ENCODE data around the gene NDUFS6. TPM values are rescaled to one million over a fixed set of nuclear protein-coding genes. Genes with fewer than 3 reads are reported as not detected.

NDUFS6 gene
- total and polyA plus RNA-seq, 2 of the 8 experiments (the other 6 are each of a cell fraction or from before 2014, with no cell fraction given), result 72.7 to 191 TPM

DNA sequence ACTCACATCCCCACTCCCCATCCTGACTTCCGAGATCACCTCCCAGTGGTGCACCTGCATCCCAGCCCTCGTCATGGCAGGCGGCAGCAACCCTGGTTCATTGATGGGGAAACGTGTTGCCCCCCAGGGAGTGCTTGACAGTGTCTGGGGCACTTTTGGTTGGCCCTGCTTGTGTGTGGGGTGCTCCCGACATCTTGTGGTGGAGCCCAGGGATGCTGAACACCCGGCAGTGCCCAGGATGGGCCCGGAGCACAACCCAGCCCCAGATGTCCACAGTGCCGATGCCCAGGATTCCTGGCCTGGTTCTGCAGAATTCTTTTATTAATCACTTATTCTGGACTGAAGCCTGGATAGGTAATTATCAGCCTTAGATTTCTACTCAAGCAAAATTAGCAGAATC lies 5.3 kb upstream of the NDUFS6 start:
- H2AFZ ChIP-seq (ENCODE audit: low read length), result no peak overlapping the region
- no peak for FAIRE-seq
- 85% methylated on average over 8 of the region's 8 CpGs; no CpG with 5 or more reads in 1 of the 2 experiments for WGBS, 2 experiments (ENCODE audit: extremely low coverage in 1 of 2, insufficient coverage in 1 of 2, insufficient read length in 1 of 2, insufficient replicate concordance in 2 of 2, low coverage in 1 of 2, low lambda C conversion rate in 2 of 2, missing lambda C conversion rate in 1 of 2)
- peak overlapping the region; percentile 47; the same call in 1 of the 2 replicates for H4K8ac ChIP-seq (ENCODE audit: extremely low read depth, insufficient read depth, low read length)
- no peak overlapping the region for H3K23ac ChIP-seq (ENCODE audit: insufficient read length)
- peaks cover 8 to 9% of the 10 kb centered on the region in 2 experiments for H4K20me1 ChIP-seq (replicated peaks in 1 of 2; ENCODE audit: control insufficient read depth in 1 of 2, insufficient read depth in 2 of 2, low read length in 2 of 2)
- peaks cover 15% of the 10 kb centered on the region for H3K23me2 ChIP-seq (ENCODE audit: low read depth, low read length)
- H2BK5ac ChIP-seq (ENCODE audit: low read depth, low read length), result no peak overlapping the region
- no peak overlapping the region for H3K9ac ChIP-seq (replicated peaks in 1 of 4; ENCODE audit: extremely low read depth in 1 of 4, low read depth in 3 of 4, low read length in 3 of 4)
- peaks cover 10% of the 10 kb centered on the region; the same call in 1 of the 2 replicates for H3K79me1 ChIP-seq (ENCODE audit: low read depth, low read length)
- H3K4me1 ChIP-seq (replicated peaks in 1 of 4; ENCODE audit: control insufficient read depth in 3 of 4, insufficient read depth in 4 of 4, low read length in 3 of 4), result peaks cover 0 to 7% (median 3%) of the 10 kb centered on the region in 4 experiments; a peak in 6 of 7 replicates
- no peak overlapping the region for H4K91ac ChIP-seq (replicated peaks; ENCODE audit: insufficient read length, low read length)
- no peak overlapping the region for H3K18ac ChIP-seq (ENCODE audit: extremely low read depth, low read length)
- H3K56ac ChIP-seq (replicated peaks; ENCODE audit: insufficient read length, low read depth, low read length), result no peak overlapping the region
- no peak overlapping the region for H3K4me3 ChIP-seq (ENCODE audit: extremely low read depth in 1 of 4, insufficient read depth in 2 of 4, low read depth in 3 of 4, low read length in 4 of 4)
- H3K79me2 ChIP-seq (ENCODE audit: control insufficient read depth in 1 of 2, insufficient read depth in 2 of 2, low read length in 2 of 2), result peaks cover 0 to 23% of the 10 kb centered on the region in 2 experiments; a peak in 2 of 4 replicates
- H2BK120ac ChIP-seq (replicated peaks; ENCODE audit: low read depth, low read length), result no peak overlapping the region
- H3K14ac ChIP-seq (ENCODE audit: insufficient read length), result no peak overlapping the region
- H3K27me3 ChIP-seq (replicated peaks in 1 of 4; ENCODE audit: control insufficient read depth in 3 of 4, extremely low read depth in 1 of 4, insufficient read depth in 3 of 4, low read length in 3 of 4), result no peaks in the 10 kb centered on the region
- no peaks in the 10 kb centered on the region for H3K9me3 ChIP-seq (ENCODE audit: insufficient read depth in 2 of 2, low read depth in 1 of 2, low read length in 1 of 2)
- CTCF ChIA-PET (ENCODE audit: partially characterized antibody), result no interaction called here
- H3K4ac ChIP-seq (replicated peaks; ENCODE audit: insufficient read length, low read depth, low read length), result no peak overlapping the region
- POLR2A ChIA-PET (ENCODE audit: partially characterized antibody), result no interaction called here
- no peak overlapping the region for H2BK15ac ChIP-seq (ENCODE audit: low read length)
- H3K36me3 ChIP-seq (ENCODE audit: control insufficient read depth in 2 of 4, insufficient read depth in 4 of 4, low read length in 3 of 4), result peaks cover 14 to 21% (median 16%) of the 10 kb centered on the region in 4 experiments
- H3K27ac ChIP-seq (ENCODE audit: low read depth, low read length), result no peak overlapping the region
- no peak overlapping the region for H3K4me2 ChIP-seq (ENCODE audit: insufficient read depth in 1 of 2, low read depth in 2 of 2, low read length in 2 of 2)
- no peak overlapping the region for H4K5ac ChIP-seq (ENCODE audit: insufficient read length, low read depth, low read length)
- H2BK20ac ChIP-seq (ENCODE audit: low read length), result no peak overlapping the region
- no peak for DNase-seq (ENCODE audit: low read depth in 1 of 2, low spot score in 2 of 2)
- H2AK5ac ChIP-seq (ENCODE audit: low read depth, low read length), result no peak overlapping the region
- no peak overlapping the region for H2BK12ac ChIP-seq (ENCODE audit: low read depth, low read length)
- TF ChIP-seq POU5F1 (IDR thresholded peaks at IDR 0.05; ENCODE audit: low read depth, low read length), result no peak
- TF ChIP-seq TAF7 (optimal IDR thresholded peaks at IDR 0.05; ENCODE audit: borderline replicate concordance, low read depth, low read length), result no peak
- TF ChIP-seq, protein P1, sequence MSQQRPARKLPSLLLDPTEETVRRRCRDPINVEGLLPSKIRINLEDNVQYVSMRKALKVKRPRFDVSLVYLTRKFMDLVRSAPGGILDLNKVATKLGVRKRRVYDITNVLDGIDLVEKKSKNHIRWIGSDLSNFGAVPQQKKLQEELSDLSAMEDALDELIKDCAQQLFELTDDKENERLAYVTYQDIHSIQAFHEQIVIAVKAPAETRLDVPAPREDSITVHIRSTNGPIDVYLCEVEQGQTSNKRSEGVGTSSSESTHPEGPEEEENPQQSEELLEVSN (IDR thresholded peaks at IDR 0.05), result no peak
- TF ChIP-seq, protein P2, sequence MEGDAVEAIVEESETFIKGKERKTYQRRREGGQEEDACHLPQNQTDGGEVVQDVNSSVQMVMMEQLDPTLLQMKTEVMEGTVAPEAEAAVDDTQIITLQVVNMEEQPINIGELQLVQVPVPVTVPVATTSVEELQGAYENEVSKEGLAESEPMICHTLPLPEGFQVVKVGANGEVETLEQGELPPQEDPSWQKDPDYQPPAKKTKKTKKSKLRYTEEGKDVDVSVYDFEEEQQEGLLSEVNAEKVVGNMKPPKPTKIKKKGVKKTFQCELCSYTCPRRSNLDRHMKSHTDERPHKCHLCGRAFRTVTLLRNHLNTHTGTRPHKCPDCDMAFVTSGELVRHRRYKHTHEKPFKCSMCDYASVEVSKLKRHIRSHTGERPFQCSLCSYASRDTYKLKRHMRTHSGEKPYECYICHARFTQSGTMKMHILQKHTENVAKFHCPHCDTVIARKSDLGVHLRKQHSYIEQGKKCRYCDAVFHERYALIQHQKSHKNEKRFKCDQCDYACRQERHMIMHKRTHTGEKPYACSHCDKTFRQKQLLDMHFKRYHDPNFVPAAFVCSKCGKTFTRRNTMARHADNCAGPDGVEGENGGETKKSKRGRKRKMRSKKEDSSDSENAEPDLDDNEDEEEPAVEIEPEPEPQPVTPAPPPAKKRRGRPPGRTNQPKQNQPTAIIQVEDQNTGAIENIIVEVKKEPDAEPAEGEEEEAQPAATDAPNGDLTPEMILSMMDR (IDR thresholded peaks at IDR 0.05; ENCODE audit: control extremely low read depth in 1 of 3, insufficient read depth in 1 of 3, low read depth in 1 of 3, low read length in 3 of 3), result no peak
- TF ChIP-seq SRF (IDR thresholded peaks at IDR 0.05; ENCODE audit: low read depth, low read length), result no peak
- TF ChIP-seq, protein P3, sequence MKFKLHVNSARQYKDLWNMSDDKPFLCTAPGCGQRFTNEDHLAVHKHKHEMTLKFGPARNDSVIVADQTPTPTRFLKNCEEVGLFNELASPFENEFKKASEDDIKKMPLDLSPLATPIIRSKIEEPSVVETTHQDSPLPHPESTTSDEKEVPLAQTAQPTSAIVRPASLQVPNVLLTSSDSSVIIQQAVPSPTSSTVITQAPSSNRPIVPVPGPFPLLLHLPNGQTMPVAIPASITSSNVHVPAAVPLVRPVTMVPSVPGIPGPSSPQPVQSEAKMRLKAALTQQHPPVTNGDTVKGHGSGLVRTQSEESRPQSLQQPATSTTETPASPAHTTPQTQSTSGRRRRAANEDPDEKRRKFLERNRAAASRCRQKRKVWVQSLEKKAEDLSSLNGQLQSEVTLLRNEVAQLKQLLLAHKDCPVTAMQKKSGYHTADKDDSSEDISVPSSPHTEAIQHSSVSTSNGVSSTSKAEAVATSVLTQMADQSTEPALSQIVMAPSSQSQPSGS (IDR thresholded peaks at IDR 0.05; ENCODE audit: low read length), result no peak
- TF ChIP-seq CBX5 (IDR thresholded peaks at IDR 0.05; ENCODE audit: low read depth, low read length), result no peak
- no peak for TF ChIP-seq CHD2 (IDR thresholded peaks at IDR 0.05; ENCODE audit: low read length)
- no peak for TF ChIP-seq SAP30 (IDR thresholded peaks at IDR 0.05; ENCODE audit: insufficient read depth, insufficient replicate concordance, low read length)
